Stimulated activated CD8-positive, alpha-beta memory T cell treated with anti-CD3 and anti-CD28 coated beads, Interleukin-2, amount 100 ng/mL, for 48 hours (primary cell): ENCODE data around the gene JAK1.
"Not testable (repeated sequence)": the region's sequence is repeated elsewhere in the genome, so short reads cannot be mapped to it uniquely, and the experiment has no call there.

Experiments
- DNase-seq, 2 donors: peaks; one replicate each; pipeline ENCODE4 v3.0.0-alpha.2; 2020; ENCODE audit warnings: low read depth in 2 of 2

JAK1 gene

DNA sequence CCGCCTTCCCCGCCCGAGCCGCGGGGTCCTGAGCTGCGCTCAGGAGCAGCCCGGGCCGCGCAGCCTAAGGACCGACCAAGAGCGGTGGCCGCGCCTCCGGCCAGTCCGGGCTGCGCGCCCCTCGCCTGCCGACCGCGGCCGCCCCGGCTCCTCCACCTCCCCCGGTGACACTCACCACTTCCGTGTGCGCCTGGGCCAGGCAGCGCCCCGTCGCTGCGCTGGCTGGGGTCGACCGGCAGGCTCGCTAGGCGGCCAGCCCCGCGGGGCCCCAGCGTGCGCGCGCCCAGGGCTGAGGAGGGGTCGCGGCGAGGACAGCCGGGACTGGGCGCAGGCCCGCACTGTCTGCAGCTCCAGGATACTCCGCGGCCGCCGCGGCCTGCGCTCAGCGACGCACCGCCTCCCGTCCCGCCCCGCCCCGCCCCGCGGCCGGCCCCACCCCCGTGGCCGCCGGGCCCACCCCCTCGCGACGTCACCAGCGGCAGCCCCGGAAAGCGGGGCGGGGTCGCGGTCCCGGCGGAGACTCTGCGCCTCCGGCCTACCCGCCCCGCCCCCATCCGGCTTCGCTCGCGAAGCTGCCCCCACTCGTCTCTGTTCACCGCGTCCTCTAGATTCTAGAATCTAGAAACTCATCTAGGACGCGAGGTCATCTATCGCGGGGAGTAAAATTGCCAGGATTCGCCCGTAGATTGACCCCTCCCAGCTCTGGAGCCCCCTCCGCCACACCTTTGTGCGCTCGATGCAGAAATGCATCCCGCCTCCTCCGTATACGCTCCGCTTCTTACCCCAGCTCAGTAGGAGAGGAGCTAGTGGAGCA lies at the start of gene JAK1:
Gene JAK1, minus strand, starts transcription at position 392 of the 814 bp plus-strand sequence. CDS start 80,285 bp downstream, outside the sequence.
- DNase-seq, result peak; percentile 82 to 89

- DNase-seq, result no peak
These were observed 48.0 kb upstream of the JAK1 start for GRCh38 chr1:65014321-65014720.

GRCh38 chr1:65011983-65012382 lies 45.6 kb upstream of the JAK1 start:
- DNase-seq, result no peak

GRCh38 chr1:65009724-65010420 lies 43.5 kb upstream of the JAK1 start:
- no peak for DNase-seq

DNA sequence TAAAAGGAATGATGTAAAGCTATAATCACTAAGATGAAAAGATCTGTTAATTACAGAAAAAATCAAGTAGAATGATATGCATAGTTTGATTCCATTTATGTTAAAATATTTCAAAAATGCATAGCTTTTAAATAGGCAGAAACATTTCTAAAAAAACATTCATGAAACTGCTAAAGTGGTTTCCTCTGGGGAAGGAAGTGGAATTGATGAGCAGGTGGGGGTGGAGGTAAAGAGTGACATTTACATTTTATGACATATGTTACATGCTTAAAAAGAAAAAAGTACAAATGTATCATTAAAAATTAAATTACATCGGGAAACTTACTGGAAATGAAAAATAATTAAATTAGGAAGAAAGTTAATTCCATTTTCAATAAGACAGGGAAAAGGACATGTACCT lies 42.8 kb upstream of the JAK1 start:
- no peak for DNase-seq

GRCh38 chr1:65006806-65007205 lies 40.5 kb upstream of the JAK1 start:
- no peak for DNase-seq

GRCh38 chr1:65003316-65003664 lies 36.9 kb upstream of the JAK1 start:
- DNase-seq, result no peak

DNA sequence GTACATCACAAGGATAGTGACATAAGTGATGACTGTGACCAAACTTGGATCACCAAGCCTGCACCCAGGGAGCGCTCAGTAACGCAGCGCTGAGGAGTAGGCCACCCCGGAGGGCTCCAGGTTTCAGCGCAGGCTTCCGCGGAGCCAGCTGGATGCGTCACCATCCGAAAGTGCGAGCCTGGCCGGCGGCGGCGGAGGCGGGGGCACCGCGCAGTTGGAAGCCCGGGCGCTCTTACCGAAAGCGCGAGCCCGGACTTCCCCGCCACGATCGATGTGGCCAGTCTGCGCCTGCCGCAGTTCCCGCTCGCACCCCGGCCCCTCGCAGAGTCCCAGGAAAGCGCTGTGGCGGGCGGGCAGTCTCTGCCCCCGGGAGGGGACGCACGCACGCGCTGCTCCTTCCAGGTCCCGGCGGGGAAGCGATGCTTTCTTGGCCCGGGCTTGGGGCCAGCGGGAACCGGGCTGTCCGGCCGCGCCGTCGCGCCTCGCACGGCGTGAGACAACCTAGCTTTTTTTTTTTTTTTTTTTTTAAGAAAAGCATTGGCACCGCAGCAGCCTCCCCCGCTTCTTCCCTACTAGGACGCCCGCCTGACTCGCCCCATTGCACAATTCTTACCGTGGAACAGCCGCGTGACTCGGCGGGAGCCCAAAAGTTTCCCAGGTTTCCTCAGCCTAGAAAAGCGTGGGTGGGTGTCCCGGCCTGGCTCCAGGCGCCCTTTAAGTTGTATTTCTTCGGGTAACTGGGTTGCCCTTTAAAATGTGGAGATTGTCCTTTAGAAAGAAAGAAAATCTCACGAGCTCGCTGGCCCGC lies 36.4 kb upstream of the JAK1 start:
- peak; percentile 62 to 72 for DNase-seq

GRCh38 chr1:65002156-65002507 lies 35.8 kb upstream of the JAK1 start:
- no peak for DNase-seq

DNA sequence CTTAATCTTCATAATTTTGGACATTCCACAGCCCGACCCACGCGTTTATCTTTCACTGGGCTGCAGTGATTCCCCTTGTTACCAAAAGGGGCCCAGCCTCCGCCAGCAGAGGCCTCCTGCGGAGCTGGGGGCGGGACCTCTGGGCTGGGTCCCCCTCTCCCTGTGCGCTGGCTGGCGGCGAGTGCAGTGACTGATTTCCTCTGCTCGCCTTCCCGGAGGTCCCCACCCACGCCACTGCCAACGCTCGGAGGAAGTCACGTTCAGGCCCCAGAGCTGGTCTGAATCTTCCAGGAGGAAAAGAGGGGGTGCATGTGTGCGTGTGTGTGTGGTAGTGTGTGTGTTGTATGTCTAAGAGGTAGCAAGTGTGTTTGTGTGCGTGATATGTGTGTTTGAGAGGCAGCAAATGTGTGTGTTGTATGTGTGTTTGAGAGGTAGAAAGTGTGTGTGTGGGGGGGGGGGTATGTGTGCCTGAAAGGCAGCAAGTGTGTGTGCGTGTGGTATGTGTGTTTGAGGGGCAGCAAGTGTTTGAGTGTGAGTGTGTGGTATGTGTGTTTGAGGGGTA lies 35.0 kb upstream of the JAK1 start:
- DNase-seq, result peak; percentile 79

DNA sequence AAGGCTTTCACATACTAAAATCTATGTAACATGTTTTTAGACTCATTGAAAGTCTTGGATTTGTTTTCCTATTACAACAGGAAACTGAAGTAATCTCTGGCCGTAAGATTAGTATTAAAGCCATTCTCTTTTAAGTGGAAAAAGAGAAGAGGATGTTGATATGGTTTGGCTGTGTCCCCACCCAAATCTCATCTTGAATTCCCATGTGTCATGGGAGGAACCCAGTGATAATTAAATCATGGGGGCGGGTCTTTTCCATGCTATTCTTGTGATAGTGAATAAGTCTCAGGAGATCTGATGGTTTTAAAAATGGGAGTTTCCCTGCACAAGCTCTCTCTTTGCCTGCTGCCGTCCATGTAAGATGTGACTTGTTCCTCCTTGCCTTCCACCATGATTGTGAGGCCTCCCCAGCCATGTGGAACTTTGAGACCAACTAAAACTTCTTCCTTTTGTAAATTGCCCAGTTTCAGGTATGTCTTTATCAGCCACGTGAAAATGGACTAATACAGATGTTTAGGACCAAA lies 32.1 kb upstream of the JAK1 start:
- DNase-seq, result not testable (repeated sequence)

DNA sequence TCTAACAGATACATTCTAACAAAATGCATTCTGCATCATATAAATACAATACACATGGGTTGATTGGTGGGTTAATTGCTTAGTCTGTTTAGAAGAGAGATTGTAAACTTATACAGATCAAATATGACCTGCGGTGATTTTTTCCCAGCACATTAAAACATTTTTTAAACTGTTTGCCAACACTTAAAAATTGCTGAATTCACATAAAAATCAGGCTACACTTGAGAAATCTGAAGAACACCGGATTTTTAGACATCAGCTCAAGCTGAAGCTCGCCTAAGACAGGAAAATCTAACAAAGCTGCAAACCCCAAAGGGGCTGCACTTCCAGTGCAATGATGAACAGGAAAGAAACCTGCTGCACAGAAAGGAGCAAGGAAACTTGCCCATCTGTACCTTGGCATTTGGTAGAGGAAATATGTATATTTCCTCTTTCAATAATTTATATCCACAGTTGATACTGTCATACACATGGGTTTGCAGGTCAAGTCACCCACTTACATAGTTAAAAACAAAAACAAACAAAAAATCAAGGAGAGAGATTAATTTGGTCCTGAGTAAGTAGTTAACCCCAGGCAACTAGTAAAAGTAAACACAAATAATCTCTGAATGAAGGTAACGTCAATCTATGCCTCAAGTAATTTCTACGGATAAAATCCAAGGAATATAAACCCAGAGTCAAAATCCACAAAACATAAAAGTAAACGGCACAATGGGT lies 30.4 kb upstream of the JAK1 start:
- no peak for DNase-seq

GRCh38 chr1:64995316-64995715 lies 29.0 kb upstream of the JAK1 start:
- DNase-seq, result no peak

DNA sequence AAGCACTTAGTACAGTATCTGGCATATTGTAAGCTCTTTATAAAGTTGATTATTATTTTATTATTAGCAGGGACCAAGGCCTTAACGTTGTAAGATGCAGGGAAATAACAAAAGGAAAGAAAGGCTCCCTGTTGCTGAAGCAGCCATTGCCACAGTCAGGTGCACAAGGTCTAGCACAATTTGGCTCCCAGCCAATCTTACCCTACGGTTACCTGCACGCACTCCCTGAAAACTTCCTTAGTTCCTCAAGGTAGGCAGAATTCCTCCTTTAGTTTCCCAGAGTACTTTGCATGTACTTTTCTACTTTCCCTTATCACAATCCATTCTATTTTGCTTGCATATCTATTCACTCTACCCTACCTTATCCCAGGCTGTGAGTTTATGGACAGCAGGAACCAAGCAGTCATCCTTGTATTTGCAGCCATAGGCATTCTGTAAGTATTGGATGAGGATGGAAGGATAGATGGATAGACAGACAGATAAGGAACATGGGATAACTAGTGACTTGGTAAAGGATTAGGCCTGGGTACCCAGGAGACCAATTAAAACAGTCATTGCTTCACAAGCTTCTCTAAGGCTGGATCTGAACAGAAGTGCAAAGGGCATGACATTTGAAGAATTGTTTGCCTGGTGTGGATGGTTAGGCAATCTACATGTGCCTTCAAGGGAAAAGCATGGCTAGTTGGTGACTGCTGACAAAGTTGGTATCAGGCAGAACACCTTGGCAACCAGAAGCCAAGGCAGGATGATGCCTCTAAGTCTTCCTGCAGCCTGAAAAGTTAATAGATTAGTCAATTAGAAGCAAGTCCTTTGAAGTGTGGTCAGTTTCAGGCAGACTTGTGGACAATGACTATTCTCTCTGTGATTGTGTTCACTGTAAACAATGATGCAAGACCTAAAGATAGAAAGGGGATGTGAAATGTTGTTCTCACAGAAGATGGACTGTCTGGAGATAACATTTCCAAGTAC lies 20.8 kb upstream of the JAK1 start:
- no peak for DNase-seq

- DNase-seq, result no peak
These were observed 18.4 kb upstream of the JAK1 start for GRCh38 chr1:64984737-64985136.

DNA sequence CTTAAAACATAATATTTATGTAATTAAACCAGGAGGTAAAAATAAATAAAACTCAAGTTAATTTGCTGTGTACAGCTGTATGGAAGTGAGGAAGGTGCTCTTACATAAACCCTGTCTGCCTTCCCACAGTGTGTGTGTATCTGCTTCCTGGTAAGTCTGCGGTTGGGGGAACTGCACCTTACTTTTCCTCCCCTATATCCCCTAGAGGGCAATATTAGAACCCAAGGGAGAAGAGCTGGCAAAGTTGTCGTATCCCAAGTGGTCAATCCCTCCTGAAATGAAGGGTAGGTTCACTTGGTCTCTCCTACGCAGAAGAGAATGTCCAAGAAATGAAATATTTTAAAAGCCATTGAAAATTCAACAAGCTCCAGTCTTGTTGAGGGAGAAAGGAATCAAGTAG lies 17.8 kb upstream of the JAK1 start:
- DNase-seq, result no peak

- no peak for DNase-seq
These were observed 16.8 kb upstream of the JAK1 start for GRCh38 chr1:64983110-64983509.

- DNase-seq, result no peak
These were observed 15.5 kb upstream of the JAK1 start for GRCh38 chr1:64981601-64982533.
